Esophagus muscularis mucosa (tissue), 3 donors: Measurements from ENCODE around the gene DIPK1B.

ENCODE experiments used
- EP300 ChIP-seq: sonication (generic); formaldehyde crosslinking; IDR thresholded peaks from one replicate; pipeline ENCODE4 v1.6.1; 2017; ENCODE audit warnings: antibody characterized with exemption
- TF ChIP-seq, protein P1 (sequence below), 3 experiments: fragments of 200-600 bp in 2 of 3; fragments of 450-650 bp in 1 of 3; sonication (generic) in 2 of 3; IDR thresholded peaks; one replicate each; pipeline ENCODE4 v1.5.1; 2017 to 2019; ENCODE audit warnings: antibody characterized with exemption in 3 of 3, mild to moderate bottlenecking in 2 of 3, moderate library complexity in 1 of 3

- TF ChIP-seq, protein P1, sequence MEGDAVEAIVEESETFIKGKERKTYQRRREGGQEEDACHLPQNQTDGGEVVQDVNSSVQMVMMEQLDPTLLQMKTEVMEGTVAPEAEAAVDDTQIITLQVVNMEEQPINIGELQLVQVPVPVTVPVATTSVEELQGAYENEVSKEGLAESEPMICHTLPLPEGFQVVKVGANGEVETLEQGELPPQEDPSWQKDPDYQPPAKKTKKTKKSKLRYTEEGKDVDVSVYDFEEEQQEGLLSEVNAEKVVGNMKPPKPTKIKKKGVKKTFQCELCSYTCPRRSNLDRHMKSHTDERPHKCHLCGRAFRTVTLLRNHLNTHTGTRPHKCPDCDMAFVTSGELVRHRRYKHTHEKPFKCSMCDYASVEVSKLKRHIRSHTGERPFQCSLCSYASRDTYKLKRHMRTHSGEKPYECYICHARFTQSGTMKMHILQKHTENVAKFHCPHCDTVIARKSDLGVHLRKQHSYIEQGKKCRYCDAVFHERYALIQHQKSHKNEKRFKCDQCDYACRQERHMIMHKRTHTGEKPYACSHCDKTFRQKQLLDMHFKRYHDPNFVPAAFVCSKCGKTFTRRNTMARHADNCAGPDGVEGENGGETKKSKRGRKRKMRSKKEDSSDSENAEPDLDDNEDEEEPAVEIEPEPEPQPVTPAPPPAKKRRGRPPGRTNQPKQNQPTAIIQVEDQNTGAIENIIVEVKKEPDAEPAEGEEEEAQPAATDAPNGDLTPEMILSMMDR (IDR thresholded peaks at IDR 0.05): no peak
- no peak for TF ChIP-seq EP300
Measured at GRCh38 chr9:136714096-136714892, 1.9 kb downstream of the DIPK1B start.
